NCI-H1436 (cell line): Measurements from ENCODE around the gene ZMYM4.
"Not testable (repeated sequence)": the region's sequence is repeated elsewhere in the genome, so short reads cannot be mapped to it uniquely, and the experiment has no call there.

Experiments
- DNase-seq: peaks from one replicate; lab custom pipeline; 2025; lab: John Stamatoyannopoulos, UW

ZMYM4 gene

GRCh38 chr1:35454176-35454575, 185.7 kb downstream of the ZMYM4 start:
- DNase-seq: no peak

GRCh38 chr1:35454616-35455015, 186.1 kb downstream of the ZMYM4 start:
- DNase-seq: no peak

- no peak for DNase-seq
Measured at GRCh38 chr1:35460796-35461195, 192.3 kb downstream of the ZMYM4 start.

GRCh38 chr1:35461966-35462651, 193.6 kb downstream of the ZMYM4 start:
- DNase-seq: no peak

- DNase-seq: no peak
Measured at GRCh38 chr1:35463232-35463631, 194.7 kb downstream of the ZMYM4 start.

GRCh38 chr1:35463749-35464148, 195.2 kb downstream of the ZMYM4 start:
- not testable (repeated sequence) for DNase-seq

GRCh38 chr1:35466120-35466519, 197.6 kb downstream of the ZMYM4 start:
- no peak for DNase-seq

GRCh38 chr1:35470977-35471613, 202.6 kb downstream of the ZMYM4 start:
- no peak for DNase-seq
